GM12891 (cell line): Measurements from ENCODE around the gene SLC43A1. TPM values are rescaled to one million over a fixed set of nuclear protein-coding genes. Genes with fewer than 3 reads are reported as not detected.

Experiments
- DNase-seq: peaks from one replicate; pipeline ENCODE4 v3.0.0; 2011; ENCODE audit warnings: low spot score; ENCODE audit not compliant: insufficient read length
- FAIRE-seq: peaks from 2 replicates; lab custom pipeline; 2011; peaks lifted over from hg19 to GRCh38; lab: Jason Lieb, UNC
- PAX5 ChIP-seq: IDR thresholded peaks from 2 replicates; pipeline ENCODE4 v1.6.1; 2011; ENCODE audit warnings: low read length, moderate library complexity, mild to moderate bottlenecking; ENCODE audit not compliant: insufficient read depth, severe bottlenecking
- POLR2A ChIP-seq: IDR thresholded peaks from 2 replicates; pipeline ENCODE4 v1.6.1; 2011; ENCODE audit warnings: low read depth, low read length, control low read depth
- POLR2AphosphoS5 ChIP-seq: IDR thresholded peaks from 2 replicates; pipeline ENCODE4 v1.6.1; 2011; ENCODE audit warnings: low read depth, low read length, control low read depth
- POU2F2 ChIP-seq: IDR thresholded peaks from 2 replicates; pipeline ENCODE4 v1.6.1; 2011; ENCODE audit warnings: low read depth, mild to moderate bottlenecking, control low read depth, low read length, moderate library complexity
- SPI1 ChIP-seq: IDR thresholded peaks from 2 replicates; pipeline ENCODE4 v1.6.1; 2011; ENCODE audit warnings: low read depth, low read length, control low read depth
- TAF1 ChIP-seq: IDR thresholded peaks from 2 replicates; pipeline ENCODE4 v1.6.1; 2011; ENCODE audit warnings: low read depth, low read length, control low read depth
- polyA plus RNA-seq: library from polyadenylated mRNA; unstranded; fragments of >200 nt; gene quantifications from one replicate; pipeline ENCODE4 v1.2.1, GENCODE V29; 2012; ENCODE audit warnings: low read depth, missing spikeins, inconsistent platforms; ENCODE audit not compliant: missing spikeins

SLC43A1 gene
- 6.2 TPM for polyA plus RNA-seq

- DNase-seq (no peak), FAIRE-seq (peak; percentile 71)
Observed at GRCh38 chr11:57515332-57516060, at the start of gene SLC43A1. SLC43A1 (minus strand) TSS chr11:57515702; CDS start chr11:57514111, 1,591 bp downstream.

DNA sequence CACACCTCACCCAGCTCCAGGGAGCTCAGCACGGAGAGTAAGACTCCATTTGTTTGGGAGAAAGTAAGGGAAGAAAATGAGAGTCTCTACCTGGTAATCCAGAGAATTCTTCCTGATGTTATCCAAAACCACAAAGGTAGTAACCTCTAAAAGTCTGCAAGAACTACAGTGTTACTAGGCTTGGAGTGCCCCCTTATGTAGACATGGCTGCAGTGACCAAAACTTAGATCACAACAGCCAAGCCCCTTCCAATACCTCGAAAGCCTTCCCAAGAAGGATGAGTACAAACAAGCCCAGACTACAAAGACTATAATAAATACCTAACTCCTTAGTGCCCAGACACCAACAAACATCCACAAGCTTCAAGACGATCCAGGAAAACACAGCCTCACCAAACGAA lies 47.1 kb upstream of the SLC43A1 start:
- no peak for FAIRE-seq
- DNase-seq, result no peak
- no peak for TF ChIP-seq TAF1
- TF ChIP-seq SPI1, result no peak
- TF ChIP-seq POLR2AphosphoS5, result no peak
- TF ChIP-seq POLR2A, result no peak
- TF ChIP-seq PAX5, result no peak
- TF ChIP-seq POU2F2, result no peak

More at GRCh38 chr11:57515332-57516060, at the start of gene SLC43A1:
- TF ChIP-seq PAX5 (no peak), POLR2A (no peak), POU2F2 (no peak), TAF1 (no peak), SPI1 (no peak), POLR2AphosphoS5 (no peak)

- FAIRE-seq, result no peak
- no peak for DNase-seq
- TF ChIP-seq POLR2AphosphoS5 (no peak), PAX5 (no peak), POU2F2 (no peak), SPI1 (no peak), TAF1 (no peak), POLR2A (no peak)
Observed at GRCh38 chr11:57560146-57560545, 44.6 kb upstream of the SLC43A1 start.

DNA sequence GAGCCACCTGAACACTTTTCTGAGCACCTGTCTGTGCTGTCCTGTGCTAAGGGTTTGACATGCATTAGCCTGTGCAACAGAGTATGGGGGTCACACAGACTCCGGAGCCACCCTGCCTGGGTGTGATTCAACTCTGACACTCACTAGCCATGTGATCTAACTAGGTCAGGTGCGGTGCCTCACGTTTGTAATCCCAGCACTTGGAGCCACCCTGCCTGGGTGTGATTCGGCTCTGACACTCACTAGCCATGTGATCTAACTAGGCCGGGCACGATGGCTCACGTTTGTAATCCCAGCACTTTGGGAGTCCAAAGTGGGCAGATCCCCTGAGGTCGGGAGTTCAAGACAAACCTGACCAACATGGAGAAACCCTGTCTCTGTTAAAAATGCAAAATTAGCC lies 40.5 kb upstream of the SLC43A1 start:
- DNase-seq (no peak), FAIRE-seq (no peak)
- TF ChIP-seq TAF1 (no peak), POLR2A (no peak), POU2F2 (no peak), POLR2AphosphoS5 (no peak), SPI1 (no peak), PAX5 (no peak)

GRCh38 chr11:57555393-57555792 lies 39.9 kb upstream of the SLC43A1 start:
- no peak for FAIRE-seq
- no peak for DNase-seq
- TF ChIP-seq POLR2A, result no peak
- no peak for TF ChIP-seq POU2F2
- TF ChIP-seq PAX5, result no peak
- no peak for TF ChIP-seq SPI1
- no peak for TF ChIP-seq POLR2AphosphoS5
- no peak for TF ChIP-seq TAF1

GRCh38 chr11:57552479-57552878 lies 37.0 kb upstream of the SLC43A1 start:
- FAIRE-seq (no peak), DNase-seq (no peak)
- TF ChIP-seq SPI1 (no peak), PAX5 (no peak), POLR2A (no peak), TAF1 (no peak), POLR2AphosphoS5 (no peak), POU2F2 (no peak)

DNA sequence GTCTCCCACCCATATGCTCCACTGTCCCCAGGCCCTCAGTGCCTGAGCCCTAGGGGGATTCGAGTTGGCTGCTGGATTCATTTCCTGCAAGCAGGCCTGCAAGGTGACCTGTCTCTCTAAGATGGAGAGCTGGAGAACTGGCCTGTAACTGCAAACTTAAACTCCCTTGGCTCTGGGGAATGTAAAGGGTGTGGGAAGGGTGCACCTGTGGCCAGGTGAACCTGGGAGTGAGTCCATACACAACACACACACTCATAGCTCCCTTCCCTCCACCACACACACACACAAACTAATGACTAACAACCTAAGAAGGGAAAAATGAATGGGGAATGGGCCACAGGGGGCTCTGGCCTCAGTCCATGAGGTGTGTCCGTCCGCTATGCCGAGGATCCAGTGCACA lies 36.4 kb upstream of the SLC43A1 start:
- TF ChIP-seq SPI1, result no peak
- TF ChIP-seq POLR2AphosphoS5, result no peak
- TF ChIP-seq POU2F2, result no peak
- TF ChIP-seq PAX5, result no peak
- no peak for TF ChIP-seq POLR2A
- FAIRE-seq (no peak), DNase-seq (no peak)

DNA sequence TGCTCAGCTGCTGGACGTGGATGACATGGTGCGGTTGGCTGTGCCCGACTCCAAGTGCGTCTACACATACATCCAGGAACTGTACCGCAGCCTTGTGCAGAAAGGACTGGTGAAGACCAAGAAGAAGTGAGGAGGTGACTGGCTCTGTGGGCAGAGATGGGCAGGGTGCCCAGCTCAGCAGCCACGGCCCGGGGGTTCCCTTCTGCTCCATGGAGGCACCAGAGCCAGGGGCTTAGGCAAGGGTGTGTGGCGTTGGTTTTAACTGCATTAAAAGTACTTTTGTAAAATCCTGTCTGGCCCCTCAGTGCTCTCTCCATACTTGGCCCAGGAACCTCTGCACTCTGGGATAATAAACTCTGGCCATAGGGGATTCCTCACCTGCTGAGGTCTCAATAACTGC lies 34.5 kb upstream of the SLC43A1 start:
- TF ChIP-seq POLR2A, result no peak
- TF ChIP-seq POU2F2, result no peak
- no peak for TF ChIP-seq PAX5
- no peak for TF ChIP-seq SPI1
- DNase-seq (no peak), FAIRE-seq (no peak)

- TF ChIP-seq SPI1, result peak; percentile 92
- no peak for TF ChIP-seq POU2F2
- FAIRE-seq, result peak; percentile 94
- DNase-seq, result peak; percentile 74
Observed at GRCh38 chr11:57547854-57548377, 32.4 kb upstream of the SLC43A1 start.
